IMR-90 (cell line): Measurements from ENCODE around the gene BMP7.

ENCODE experiments used
- CEBPB ChIP-seq: IDR thresholded peaks from 2 replicates; pipeline ENCODE4 v1.6.1; 2012; ENCODE audit warnings: low read depth, low read length, improper control_type of control experiment
- CTCF ChIP-seq: conservative IDR thresholded peaks from 2 replicates; pipeline ENCODE4 v1.5.1; 2012; ENCODE audit warnings: mild to moderate bottlenecking, low read depth, low read length, improper control_type of control experiment
- ELK1 ChIP-seq: fragments of 150-350 bp; IDR thresholded peaks from 2 replicates; pipeline ENCODE4 v1.6.1; 2016; ENCODE audit warnings: low read depth, mild to moderate bottlenecking, low read length, moderate library complexity, borderline replicate concordance
- MAFK ChIP-seq: IDR thresholded peaks from 2 replicates; pipeline ENCODE4 v1.6.1; 2012; ENCODE audit warnings: low read depth, low read length, improper control_type of control experiment
- POLR2A ChIP-seq: IDR thresholded peaks from 2 replicates; pipeline ENCODE4 v1.6.1; 2012; ENCODE audit warnings: mild to moderate bottlenecking, low read depth, low read length
- RFX5 ChIP-seq: IDR thresholded peaks from 2 replicates; pipeline ENCODE4 v1.8.0; 2012; ENCODE audit warnings: low read depth, mild to moderate bottlenecking, low read length, moderate library complexity
- USF2 ChIP-seq: fragments of 150-350 bp; IDR thresholded peaks from 2 replicates; pipeline ENCODE4 v1.6.1; 2017; ENCODE audit warnings: mild to moderate bottlenecking, antibody characterized with exemption, low read length, low read depth

GRCh38 chr20:57148263-57148662, 118.2 kb downstream of the BMP7 start:
- TF ChIP-seq CTCF (no peak), POLR2A (no peak), ELK1 (no peak), MAFK (no peak), RFX5 (no peak), USF2 (no peak), CEBPB (no peak)
